ENCODE data around the gene FAM168A. TPM values are rescaled to one million over a fixed set of nuclear protein-coding genes. Genes with fewer than 3 reads are reported as not detected.
"Not testable (repeated sequence)": the region's sequence is repeated elsewhere in the genome, so short reads cannot be mapped to it uniquely, and the experiment has no call there.

Gene FAM168A
- total RNA-seq, 1 donor from 2014 or later, result 31.0 TPM

GRCh38 chr11:73473252-73473651 is 124.7 kb downstream of the FAM168A start:
- no peaks in the 10 kb centered on the region for H3K27me3 ChIP-seq (ENCODE audit: low read depth)
- H3K36me3 ChIP-seq, result no peaks in the 10 kb centered on the region
- intact Hi-C loops (cut with DNase I), result no loop called here
- H3K4me1 ChIP-seq, result peaks cover 9% of the 10 kb centered on the region
- ATAC-seq (no peak), DNase-seq (no peak)
- no peak for TF ChIP-seq CTCF (IDR thresholded peaks at IDR 0.05)
- no peak overlapping the region for H3K27ac ChIP-seq
- H3K9me3 ChIP-seq, result peaks cover 13% of the 10 kb centered on the region
- no peak overlapping the region for H3K4me3 ChIP-seq

GRCh38 chr11:73470036-73470612 is 127.8 kb downstream of the FAM168A start:
- DNase-seq; intact Hi-C loops (cut with DNase I); H3K4me3 ChIP-seq; ATAC-seq; H3K9me3 ChIP-seq; H3K36me3 ChIP-seq; H3K27ac ChIP-seq; H3K27me3 ChIP-seq (ENCODE audit: low read depth): not testable (repeated sequence)
- H3K4me1 ChIP-seq, result peaks cover 33% of the 10 kb centered on the region

- Histone ChIP-seq H3K4me3 (no peak overlapping the region), H3K36me3 (no peaks in the 10 kb centered on the region), H3K27me3 (ENCODE audit: low read depth) (no peaks in the 10 kb centered on the region), H3K4me1 (peaks cover 40% of the 10 kb centered on the region), H3K27ac (no peak overlapping the region), H3K9me3 (no peaks in the 10 kb centered on the region)
- ATAC-seq (peak; percentile 33 to 63), DNase-seq (no peak)
- intact Hi-C loops (cut with DNase I), result no loop called here
- TF ChIP-seq CTCF (IDR thresholded peaks at IDR 0.05), result no peak
Observed at GRCh38 chr11:73469401-73469800, 128.5 kb downstream of the FAM168A start.

GRCh38 chr11:73468590-73469161 is 129.2 kb downstream of the FAM168A start:
- Histone ChIP-seq H3K4me1 (peaks cover 46% of the 10 kb centered on the region), H3K9me3 (no peaks in the 10 kb centered on the region), H3K36me3 (no peaks in the 10 kb centered on the region), H3K27ac (no peak overlapping the region), H3K4me3 (no peak overlapping the region), H3K27me3 (ENCODE audit: low read depth) (no peaks in the 10 kb centered on the region)
- no peak for TF ChIP-seq CTCF (IDR thresholded peaks at IDR 0.05)
- ATAC-seq (no peak), DNase-seq (no peak)
- intact Hi-C loops (cut with DNase I), result no loop called here

- Histone ChIP-seq H3K36me3 (no peaks in the 10 kb centered on the region), H3K27me3 (ENCODE audit: low read depth) (no peaks in the 10 kb centered on the region), H3K9me3 (no peaks in the 10 kb centered on the region), H3K27ac (no peak overlapping the region), H3K4me3 (no peak overlapping the region), H3K4me1 (peaks cover 58% of the 10 kb centered on the region)
- DNase-seq, result no peak
- TF ChIP-seq CTCF (IDR thresholded peaks at IDR 0.05), result no peak
- no peak for ATAC-seq
- intact Hi-C loops (cut with DNase I), result no loop called here
Observed at GRCh38 chr11:73467505-73467904, 130.4 kb downstream of the FAM168A start.

- DNase-seq (no peak), ATAC-seq (no peak)
- H3K36me3 ChIP-seq, result no peaks in the 10 kb centered on the region
- H3K9me3 ChIP-seq, result no peaks in the 10 kb centered on the region
- intact Hi-C loops (cut with DNase I), result no loop called here
- no peak overlapping the region for H3K27ac ChIP-seq
- H3K27me3 ChIP-seq (ENCODE audit: low read depth), result no peaks in the 10 kb centered on the region
- H3K4me1 ChIP-seq, result peaks cover 66% of the 10 kb centered on the region
- no peak for TF ChIP-seq CTCF (IDR thresholded peaks at IDR 0.05)
- no peak overlapping the region for H3K4me3 ChIP-seq
Observed at GRCh38 chr11:73466643-73467042, 131.3 kb downstream of the FAM168A start.
